Measurements from ENCODE around the gene MRPL52.
A peak's percentile ranks its signal among the peaks of the same experiment; 100 is the strongest.

MRPL52 gene

GRCh38 chr14:22813145-22813544, 16.5 kb upstream of the MRPL52 start:
- no peak for TF ChIP-seq CTCF (IDR thresholded peaks at IDR 0.05; ENCODE audit: unreplicated experiment in 3 of 3)
- Mint-ChIP-seq H3K4me1 (peaks cover 35% of the 10 kb centered on the region), H3K27me3 (ENCODE audit: low read depth) (no peaks in the 10 kb centered on the region), H3K27ac (peak overlapping the region in 1 of 3 experiments; percentile 24), H3K4me3 (no peak overlapping the region), H3K36me3 (ENCODE audit: low read depth) (no peaks in the 10 kb centered on the region), H3K9me3 (no peaks in the 10 kb centered on the region)

GRCh38 chr14:22814373-22814772, 15.3 kb upstream of the MRPL52 start:
- no peaks in the 10 kb centered on the region for H3K9me3 Mint-ChIP-seq
- H3K27me3 Mint-ChIP-seq (ENCODE audit: low read depth): no peaks in the 10 kb centered on the region
- peaks cover 42% of the 10 kb centered on the region for H3K4me1 Mint-ChIP-seq
- H3K27ac Mint-ChIP-seq: peak overlapping the region in 2 of 3 experiments; percentile 83 to 94
- H3K4me3 Mint-ChIP-seq: peak overlapping the region in 1 of 3 experiments; percentile 75
- TF ChIP-seq CTCF (IDR thresholded peaks at IDR 0.05; ENCODE audit: unreplicated experiment in 3 of 3): no peak
- no peaks in the 10 kb centered on the region for H3K36me3 Mint-ChIP-seq (ENCODE audit: low read depth)

GRCh38 chr14:22814941-22815713, 14.6 kb upstream of the MRPL52 start, which contains the start of gene SLC7A7:
Gene SLC7A7 (minus strand): TSS chr14:22815435. CDS start chr14:22813398, 2,037 bp downstream.
- Mint-ChIP-seq H3K9me3 (no peaks in the 10 kb centered on the region), H3K4me1 (peaks cover 50% of the 10 kb centered on the region), H3K36me3 (ENCODE audit: low read depth) (no peaks in the 10 kb centered on the region), H3K4me3 (peak within 1 kb of the TSS; percentile 57 to 75 (median 62)), H3K27ac (peak within 1 kb of the TSS; percentile 83 to 94 (median 90)), H3K27me3 (ENCODE audit: low read depth) (no peaks in the 10 kb centered on the region)
- TF ChIP-seq CTCF (IDR thresholded peaks at IDR 0.05; ENCODE audit: unreplicated experiment in 3 of 3): no peak

- H3K27ac Mint-ChIP-seq: peak overlapping the region; percentile 53 to 88 (median 59)
- H3K27me3 Mint-ChIP-seq (ENCODE audit: low read depth): no peaks in the 10 kb centered on the region
- peak overlapping the region in 2 of 3 experiments; percentile 1 to 12 for H3K4me3 Mint-ChIP-seq
- no peaks in the 10 kb centered on the region for H3K9me3 Mint-ChIP-seq
- peaks cover 61% of the 10 kb centered on the region for H3K4me1 Mint-ChIP-seq
- H3K36me3 Mint-ChIP-seq (ENCODE audit: low read depth): no peaks in the 10 kb centered on the region
- no peak for TF ChIP-seq CTCF (IDR thresholded peaks at IDR 0.05; ENCODE audit: unreplicated experiment in 3 of 3)
Measured at GRCh38 chr14:22819151-22819988, 10.3 kb upstream of the MRPL52 start.

GRCh38 chr14:22820731-22821130, 9.0 kb upstream of the MRPL52 start:
- TF ChIP-seq CTCF (IDR thresholded peaks at IDR 0.05; ENCODE audit: unreplicated experiment in 3 of 3): no peak
- peak overlapping the region; percentile 91 to 93 (median 91) for H3K27ac Mint-ChIP-seq

More at GRCh38 chr14:22820731-22821130, 9.0 kb upstream of the MRPL52 start:
- H3K4me1 Mint-ChIP-seq: peaks cover 57% of the 10 kb centered on the region
- H3K4me3 Mint-ChIP-seq: no peak overlapping the region
- H3K9me3 Mint-ChIP-seq: no peaks in the 10 kb centered on the region
- no peaks in the 10 kb centered on the region for H3K36me3 Mint-ChIP-seq (ENCODE audit: low read depth)
- peaks cover 2% of the 10 kb centered on the region for H3K27me3 Mint-ChIP-seq (ENCODE audit: low read depth)

Data from nephron (organoid).